ENCODE measurements around the gene MAMDC4. TPM values are rescaled to one million over a fixed set of nuclear protein-coding genes. Genes with fewer than 3 reads are reported as not detected.

Gene MAMDC4
- total RNA-seq, 1 experiment from 2014 or later: 17.3 TPM

- intact Hi-C loops (cut with micrococcal nuclease): no loop called here
- H3K27me3 ChIP-seq (ENCODE audit: insufficient read depth, low read length): no peaks in the 10 kb centered on the region
- no peak for TF ChIP-seq ATF3 (IDR thresholded peaks at IDR 0.05)
- TF ChIP-seq SIN3A (IDR thresholded peaks at IDR 0.05; ENCODE audit: low read depth): no peak
- no peak for TF ChIP-seq REST (IDR thresholded peaks at IDR 0.05; ENCODE audit: low read depth)
- TF ChIP-seq YY1 (IDR thresholded peaks at IDR 0.05; ENCODE audit: extremely low read depth, insufficient replicate concordance, low read depth, low read length): no peak
- TF ChIP-seq CTCF (IDR thresholded peaks at IDR 0.05 in 2 of 3, conservative IDR thresholded peaks at IDR 0.05 in 1 of 3; ENCODE audit: borderline replicate concordance in 1 of 3, insufficient read depth in 1 of 3, low read depth in 2 of 3, low read length in 2 of 3): no peak
- no peak for TF ChIP-seq RAD21 (IDR thresholded peaks at IDR 0.05; ENCODE audit: low read depth)
- TF ChIP-seq MAX (IDR thresholded peaks at IDR 0.05): no peak
- TF ChIP-seq EGR1 (IDR thresholded peaks at IDR 0.05; ENCODE audit: low read depth): no peak
- no peak for TF ChIP-seq ELF1 (IDR thresholded peaks at IDR 0.05; ENCODE audit: borderline replicate concordance, low read depth)
- TF ChIP-seq CBX3 (IDR thresholded peaks at IDR 0.05; ENCODE audit: low read depth): no peak
- TF ChIP-seq TCF7L2 (IDR thresholded peaks at IDR 0.05; ENCODE audit: borderline replicate concordance, extremely low read depth, insufficient read depth, insufficient read length): no peak
- TF ChIP-seq EZH2phosphoT487 (IDR thresholded peaks at IDR 0.05; ENCODE audit: borderline replicate concordance): no peak
- no peak for TF ChIP-seq CEBPB (IDR thresholded peaks at IDR 0.05; ENCODE audit: low read depth)
- no peak for TF ChIP-seq POLR2AphosphoS5 (IDR thresholded peaks at IDR 0.05; ENCODE audit: low read depth, low read length)
- TF ChIP-seq SRF (IDR thresholded peaks at IDR 0.05; ENCODE audit: low read depth): no peak
- peaks cover 6 to 25% of the 10 kb centered on the region in 2 experiments; a peak in 3 of 4 replicates for H3K4me1 ChIP-seq (ENCODE audit: control insufficient read depth in 1 of 2, insufficient read depth in 2 of 2, low read length in 2 of 2)
- no peaks in the 10 kb centered on the region for H3K9me2 ChIP-seq (ENCODE audit: insufficient read depth)
- no peak overlapping the region for H3K27ac ChIP-seq (ENCODE audit: low read depth, low read length)
- RAD21 ChIA-PET (ENCODE audit: low non-redundant PET in 1 of 2, low total read pairs in 2 of 2, uncharacterized antibody in 2 of 2, unreplicated experiment in 2 of 2): no interaction called here
- CTCF ChIA-PET: no interaction called here
- POLR2A ChIA-PET: no interaction called here
- BruUV-seq (replicated peaks): no TSS peak
- DNase-seq (ENCODE audit: low read depth, low spot score) (no peak), ATAC-seq (no peak)
- no peak overlapping the region for H3K4me2 ChIP-seq (ENCODE audit: low read length)
- no peaks in the 10 kb centered on the region for H4K20me1 ChIP-seq (ENCODE audit: insufficient read depth)
- no peak overlapping the region for H2AFZ ChIP-seq (ENCODE audit: low read depth, low read length, poor library complexity, severe bottlenecking)
- H3K4me3 ChIP-seq (replicated peaks in 1 of 2; ENCODE audit: low read depth in 1 of 2, low read length in 2 of 2): no peak overlapping the region
- H3K79me2 ChIP-seq (ENCODE audit: insufficient read depth, low read length): peaks cover 31% of the 10 kb centered on the region
- H3K36me3 ChIP-seq (ENCODE audit: control insufficient read depth in 1 of 2, insufficient read depth in 2 of 2, low read length in 2 of 2): peaks cover 23 to 25% of the 10 kb centered on the region in 2 experiments; a peak in 3 of 4 replicates
- H3K9ac ChIP-seq (ENCODE audit: low read length): no peak overlapping the region
- no peaks in the 10 kb centered on the region; a peak in 1 of 4 replicates for H3K9me3 ChIP-seq (ENCODE audit: control insufficient read depth in 1 of 2, insufficient read depth in 1 of 2, low read depth in 1 of 2, low read length in 2 of 2)
Measured at GRCh38 chr9:136862849-136863622, 10.9 kb downstream of the MAMDC4 start.
